ENCODE measurements around the gene PRR23B. TPM values are rescaled to one million over a fixed set of nuclear protein-coding genes. Genes with fewer than 3 reads are reported as not detected.

The PRR23B gene
- not detected in 2 replicates for total RNA-seq

GRCh38 chr3:139020868-139021234 is at the start of gene PRR23B:
Gene PRR23B, minus strand, starts transcription at chr3:139020926. Its CDS starts 265 bp downstream, at chr3:139020661.

GRCh38 chr3:139044366-139045210 is 23.9 kb upstream of the PRR23B start, which contains the start of gene PRR23C:
Gene PRR23C, minus strand, starts transcription at chr3:139044892. Its CDS starts 272 bp downstream, at chr3:139044620.

DNA sequence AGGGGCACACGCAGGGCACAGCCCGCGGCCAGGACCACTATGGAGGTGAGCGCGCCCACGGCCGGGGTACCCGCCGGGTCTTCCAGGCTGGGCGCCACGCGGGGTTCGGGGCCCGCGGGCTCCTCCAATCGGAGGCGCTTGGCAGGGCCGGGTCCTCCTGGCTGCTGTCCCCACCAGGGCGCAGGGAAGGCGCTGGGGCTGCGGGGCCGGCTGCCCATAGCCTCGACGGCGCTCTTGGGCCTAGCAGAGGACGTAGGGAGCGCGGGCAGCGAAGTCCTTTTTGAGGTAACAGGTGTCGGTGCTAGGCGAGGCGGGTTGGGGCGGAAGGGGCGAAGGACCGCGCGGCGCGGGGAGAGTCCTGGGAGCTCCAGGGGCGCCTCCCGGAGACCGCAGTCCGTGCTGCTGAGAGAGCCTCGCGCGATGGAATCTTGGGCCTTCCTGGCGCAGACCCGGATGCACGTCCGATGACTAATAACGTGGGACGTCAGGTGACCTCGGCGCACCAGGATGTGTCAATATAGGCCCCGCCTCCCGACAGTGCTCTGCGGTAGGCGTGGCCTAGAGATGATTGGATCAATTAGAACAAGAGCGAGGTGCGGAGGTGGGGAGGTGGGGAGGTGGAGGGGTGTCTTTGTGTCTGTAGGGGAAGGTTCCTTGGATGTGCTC is 14.5 kb downstream of the PRR23B start, which contains the start of gene PRR23A:
PRR23A (minus strand) TSS at position 218 of the 666 bp plus-strand sequence; CDS start at position 218, 0 bp downstream.

Other genes starting within 250 kb of the PRR23B start
- 6.4 and 7.1 TPM in 2 replicates for gene PIK3CB, start 186.0 kb downstream of the PRR23B start, total RNA-seq
- not detected in 2 replicates for gene FOXL2, start 73.8 kb downstream of the PRR23B start, total RNA-seq
- under 0.01 TPM in 1 of 2 replicates, not detected in the other for gene FOXL2NB, start 73.7 kb downstream of the PRR23B start, total RNA-seq
- gene PRR23A, start 14.7 kb downstream of the PRR23B start, total RNA-seq = not detected in 2 replicates
- gene PRR23C, start 24.0 kb upstream of the PRR23B start, total RNA-seq = not detected in 2 replicates

Data from smooth muscle cell of bladder (primary cell).